RKO (cell line): Measurements from ENCODE around the gene PGGT1B.

Source experiments
- DNase-seq: peaks from one replicate; pipeline ENCODE4 v3.0.0-alpha.2; 2016; ENCODE audit warnings: low spot score

PGGT1B gene

DNA sequence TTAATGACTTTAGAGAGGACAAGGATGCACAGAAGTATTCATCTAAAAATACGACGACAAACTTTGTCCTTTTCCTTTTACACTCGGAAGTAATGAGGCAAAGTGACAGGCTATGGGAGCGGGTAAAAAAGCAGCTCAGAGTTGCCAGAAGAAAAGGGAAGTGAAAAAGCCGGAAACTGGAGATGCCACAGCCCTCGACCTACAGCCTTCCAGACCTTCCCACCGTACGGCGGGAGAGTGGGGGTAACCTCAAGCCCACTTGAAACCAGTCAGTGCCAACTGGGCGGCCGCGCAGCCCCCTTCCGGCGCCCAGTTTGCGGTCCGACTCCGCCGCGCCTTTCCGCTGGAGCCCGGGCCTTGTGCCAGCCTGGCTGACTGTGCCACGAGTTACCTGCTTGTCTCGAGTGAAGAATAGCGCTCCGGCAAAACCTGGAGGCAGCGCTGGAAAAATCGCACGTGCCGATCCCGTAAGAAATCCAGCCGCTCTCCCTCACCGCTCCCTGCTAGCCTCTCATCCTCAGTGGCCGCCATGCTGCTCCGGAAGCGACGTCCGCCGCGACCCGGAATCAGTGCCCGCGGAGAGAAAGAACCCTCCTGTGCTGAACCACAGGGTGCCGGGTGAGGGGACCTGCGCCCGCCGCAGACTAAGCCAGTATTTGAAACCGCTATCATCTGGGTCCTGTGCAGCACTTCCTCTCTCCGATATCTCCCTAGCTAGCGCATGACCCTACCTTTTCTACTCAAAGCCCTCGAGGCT, at the start of gene PGGT1B:
Gene PGGT1B (minus strand): TSS at position 557 of the 757 bp plus-strand sequence. CDS start 26 bp downstream, at position 531.
- DNase-seq = peak; percentile 76

DNA sequence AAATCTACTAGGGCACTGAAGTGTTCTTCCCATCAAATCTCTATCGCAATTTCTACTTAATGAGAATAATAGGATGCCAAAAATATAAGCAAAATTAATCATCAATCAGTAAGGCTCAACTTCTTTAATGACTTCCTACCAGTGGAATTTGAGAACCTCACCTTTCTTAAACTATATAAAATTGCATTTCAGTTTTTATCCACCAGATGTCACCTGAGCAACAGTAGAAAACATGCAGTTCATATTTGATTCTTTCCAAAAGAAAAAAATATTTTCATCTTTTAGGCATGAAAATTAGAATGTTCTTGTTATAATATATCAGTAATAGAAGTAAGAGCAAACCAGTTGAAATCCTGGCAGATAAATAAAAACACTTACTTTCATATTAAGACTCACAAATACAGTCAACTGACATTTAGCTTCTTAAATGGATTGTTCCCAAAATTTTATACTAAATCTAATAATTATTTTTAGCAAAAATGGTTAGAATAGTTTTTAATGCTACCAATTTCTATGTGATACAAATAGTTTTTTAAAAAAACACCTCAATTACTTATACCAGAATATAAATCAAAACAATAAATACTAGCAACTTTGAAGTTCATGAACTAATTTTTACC, 47.2 kb upstream of the PGGT1B start:
- peak; percentile 78 for DNase-seq

DNA sequence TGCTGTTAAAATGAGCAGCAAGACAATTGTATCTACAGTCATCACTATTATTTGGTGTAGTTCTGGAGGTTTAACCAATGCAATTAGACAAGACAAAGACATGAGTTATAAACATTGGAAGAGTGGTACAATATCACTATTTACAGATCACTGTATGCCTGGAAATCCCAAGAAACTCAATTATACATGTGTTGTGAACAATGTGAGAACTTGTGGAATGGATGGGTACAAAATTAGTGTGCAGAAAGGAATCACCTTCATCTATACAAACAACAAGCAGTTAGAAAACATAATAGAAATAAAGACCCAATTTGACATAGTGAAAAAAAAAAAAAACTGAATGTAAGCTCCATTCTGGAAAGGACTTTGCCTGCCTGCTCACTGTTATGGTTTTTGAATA, 46.1 kb upstream of the PGGT1B start:
- DNase-seq = no peak

DNA sequence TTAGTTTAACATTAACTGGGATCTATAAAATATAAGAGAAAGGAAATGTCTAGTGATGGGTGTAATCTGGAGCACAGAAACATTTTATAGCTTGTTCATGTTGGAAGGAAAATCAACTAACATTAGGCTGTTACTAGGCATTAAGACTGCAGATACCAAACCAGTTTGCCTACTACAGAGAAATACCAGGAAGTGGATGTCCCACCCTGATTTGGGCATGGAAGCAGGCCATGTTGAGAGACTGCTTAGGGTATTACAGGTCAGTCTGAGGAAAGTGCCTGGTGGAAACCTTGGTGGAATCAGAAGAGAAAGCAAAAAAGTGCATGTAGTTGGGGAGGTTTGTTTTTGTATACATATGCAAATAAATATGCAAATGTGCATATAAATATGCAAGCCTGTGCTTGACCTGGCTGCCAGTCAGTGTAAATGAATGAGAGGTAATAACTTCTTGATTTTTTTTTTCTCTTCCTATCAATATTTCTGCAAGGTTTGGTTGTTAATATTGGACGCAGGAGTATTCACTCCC, 43.4 kb upstream of the PGGT1B start:
- DNase-seq = no peak

DNA sequence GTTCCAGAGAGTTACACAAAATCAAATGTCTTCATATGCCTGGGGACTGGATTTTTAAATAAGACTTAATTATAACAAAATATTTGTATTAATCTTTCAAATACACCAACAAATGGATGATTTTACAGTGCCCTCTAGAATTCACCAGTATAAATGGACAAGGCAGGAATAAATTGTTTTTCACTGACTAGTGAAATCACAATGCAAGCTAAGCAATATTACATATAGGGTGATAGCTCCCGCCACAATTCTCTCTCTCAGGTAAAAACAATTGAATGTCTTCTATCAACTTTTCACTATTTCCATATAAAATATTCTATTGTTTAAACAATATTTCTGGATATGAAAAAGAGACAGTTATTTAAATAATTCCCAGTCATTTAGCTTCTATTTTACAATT, 41.8 kb upstream of the PGGT1B start:
- DNase-seq = no peak

DNA sequence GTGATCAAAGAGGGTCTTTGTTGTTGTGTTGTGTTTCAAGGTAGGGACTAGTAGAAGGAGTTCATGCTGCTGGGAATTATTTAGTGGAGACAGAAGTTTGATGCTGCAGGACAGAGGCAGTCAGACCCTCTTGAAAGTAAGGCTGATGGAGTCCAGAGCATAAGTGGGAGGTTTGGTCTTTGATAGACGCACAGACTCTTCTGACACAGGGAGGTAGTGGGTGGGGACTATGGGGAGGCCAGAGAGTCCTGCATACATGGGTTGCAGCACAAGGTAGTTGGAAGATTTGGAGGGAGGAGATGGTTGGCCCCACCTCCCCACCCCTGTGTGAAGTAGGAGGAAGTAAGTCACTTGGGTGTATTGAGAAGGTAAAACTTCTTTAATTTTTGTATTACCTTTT, 36.1 kb upstream of the PGGT1B start:
- DNase-seq = no peak

DNA sequence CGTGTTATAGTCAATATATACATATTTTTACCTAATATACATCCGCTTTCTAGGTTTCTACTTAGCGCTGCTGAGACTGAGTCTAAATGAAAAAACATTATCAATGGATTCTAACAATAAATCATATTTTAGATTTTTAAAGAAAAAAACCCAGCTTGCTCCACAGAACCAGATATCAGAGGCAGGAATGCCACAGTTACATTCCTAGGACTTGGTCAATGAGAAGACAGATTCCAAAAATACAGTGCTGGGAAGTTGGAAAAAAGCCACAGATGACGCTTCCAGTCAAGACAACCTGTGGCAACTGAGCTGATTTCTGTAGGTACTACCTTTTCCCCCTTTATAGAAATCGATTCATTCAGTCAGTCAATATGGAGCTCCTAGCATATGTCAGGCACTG, 34.4 kb upstream of the PGGT1B start:
- no peak for DNase-seq

DNA sequence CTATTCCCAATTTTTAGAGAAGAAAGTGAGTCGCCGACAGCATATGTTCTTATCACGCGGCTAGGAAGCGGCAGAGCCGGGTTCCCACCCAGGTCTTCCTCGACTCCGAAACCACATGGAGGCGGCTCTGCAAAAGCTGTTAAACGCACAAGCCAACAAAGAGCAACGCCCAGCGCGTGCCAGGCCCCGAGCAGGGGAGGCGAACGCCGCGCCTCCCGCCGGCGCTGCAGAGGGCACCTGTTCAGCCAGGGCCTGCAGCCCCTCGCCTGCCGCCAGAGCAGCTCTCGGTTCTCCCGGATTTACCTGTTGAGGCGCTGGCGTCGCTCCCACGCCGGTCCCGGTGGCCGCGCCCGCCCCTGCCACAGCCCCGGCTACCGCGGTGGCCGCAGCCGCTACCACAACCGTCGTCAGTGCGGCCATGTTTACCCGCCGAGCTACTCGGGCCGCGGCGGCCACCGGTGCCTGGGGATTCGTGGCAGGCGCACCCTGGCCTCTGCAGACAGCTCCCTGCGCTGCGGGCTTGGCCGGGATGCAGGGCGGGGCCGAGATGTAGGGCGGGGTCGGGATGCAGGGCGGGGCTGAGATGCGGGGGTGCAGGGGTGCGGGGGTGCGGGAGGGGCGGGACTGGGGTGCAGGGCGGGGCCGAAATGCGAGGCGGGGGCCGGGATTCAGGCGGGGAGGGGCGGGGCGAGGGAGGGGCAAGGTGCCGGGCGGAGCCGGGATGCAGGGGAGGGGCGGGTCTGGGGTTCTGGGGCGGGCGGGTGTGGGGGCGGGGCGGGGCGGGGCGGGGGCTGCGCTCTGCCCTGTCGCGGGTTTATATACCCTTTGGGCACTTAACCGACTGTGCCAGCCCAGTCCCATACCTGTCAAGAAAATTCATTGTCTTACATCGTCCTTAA, 33.7 kb upstream of the PGGT1B start, which contains the start of gene CCDC112:
Gene CCDC112 (minus strand): TSS at position 531 of the 899 bp plus-strand sequence. CDS start 111 bp downstream, at position 420.
- DNase-seq = peak; percentile 78

DNA sequence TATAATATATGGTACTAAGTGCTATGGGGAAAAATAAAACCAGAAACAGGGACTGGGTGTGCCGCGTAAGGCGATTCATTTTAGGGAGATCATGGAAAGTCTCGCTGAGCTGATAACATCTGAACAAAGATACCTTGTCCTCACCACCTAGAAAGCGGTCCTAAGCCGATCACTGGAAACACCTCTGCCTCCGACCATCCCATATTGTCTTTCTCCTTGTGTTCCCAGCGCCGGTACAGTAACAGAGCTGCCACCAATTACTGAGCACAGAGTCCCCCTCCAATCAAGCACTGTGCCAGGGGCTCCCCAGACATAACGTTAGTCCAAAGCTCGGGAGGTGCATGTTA, 33.1 kb upstream of the PGGT1B start:
- no peak for DNase-seq

DNA sequence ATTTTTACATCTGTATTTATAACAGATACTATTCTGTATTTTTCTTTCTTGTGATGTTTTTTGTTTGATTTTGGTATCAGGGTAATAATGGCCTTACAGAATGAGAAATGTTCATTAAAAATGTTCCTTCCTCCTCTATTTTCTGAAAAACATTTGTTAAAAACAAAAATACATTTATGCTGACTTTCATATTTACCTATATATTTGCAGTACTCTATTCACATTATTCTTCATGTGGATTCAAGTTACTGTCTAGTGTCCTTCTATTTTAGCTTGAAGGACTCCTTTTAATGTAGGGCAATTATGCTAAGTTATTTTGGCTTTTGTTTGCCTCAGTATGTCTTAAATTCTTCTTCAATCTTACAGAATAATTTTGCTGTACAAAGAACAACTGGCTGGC, 28.7 kb upstream of the PGGT1B start:
- DNase-seq = no peak

DNA sequence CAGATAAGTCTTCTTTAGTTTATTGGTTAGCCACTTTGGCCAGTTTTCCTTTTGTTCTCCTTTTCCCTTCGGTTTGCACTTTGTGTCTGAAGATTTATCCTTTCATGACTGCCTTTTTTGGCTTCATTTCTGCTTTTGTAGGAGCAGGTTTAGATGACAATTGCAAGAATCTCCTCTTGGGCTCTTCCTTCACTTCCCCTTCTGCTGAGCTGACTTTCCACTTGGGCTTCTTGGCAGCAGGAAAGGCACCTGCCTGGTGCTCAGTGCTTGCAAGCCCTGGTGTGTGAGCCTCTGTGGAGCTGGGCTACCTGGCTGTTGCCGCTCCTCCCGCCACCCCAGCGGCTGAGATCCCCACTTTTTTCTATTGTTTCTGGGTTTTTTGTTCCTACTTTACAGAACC, 26.4 kb upstream of the PGGT1B start:
- no peak for DNase-seq

DNA sequence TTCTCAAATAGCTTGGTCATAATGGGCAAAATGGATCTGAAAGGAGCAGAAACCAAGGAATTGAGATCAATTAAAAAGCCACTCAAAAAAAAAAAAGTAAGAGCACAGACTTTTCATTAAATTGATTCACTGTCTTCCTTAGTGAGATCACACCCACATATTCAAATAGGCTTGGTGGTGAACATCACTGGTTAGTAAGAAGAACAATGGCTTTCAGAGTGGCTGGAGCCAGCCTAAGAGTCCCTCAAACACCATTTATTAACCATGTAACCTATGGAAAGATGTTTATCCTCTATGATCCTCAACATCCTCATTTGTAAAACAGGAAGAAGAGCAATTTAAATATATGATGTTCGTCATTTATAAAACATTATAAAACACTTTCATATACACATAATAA, 21.3 kb upstream of the PGGT1B start:
- no peak for DNase-seq

DNA sequence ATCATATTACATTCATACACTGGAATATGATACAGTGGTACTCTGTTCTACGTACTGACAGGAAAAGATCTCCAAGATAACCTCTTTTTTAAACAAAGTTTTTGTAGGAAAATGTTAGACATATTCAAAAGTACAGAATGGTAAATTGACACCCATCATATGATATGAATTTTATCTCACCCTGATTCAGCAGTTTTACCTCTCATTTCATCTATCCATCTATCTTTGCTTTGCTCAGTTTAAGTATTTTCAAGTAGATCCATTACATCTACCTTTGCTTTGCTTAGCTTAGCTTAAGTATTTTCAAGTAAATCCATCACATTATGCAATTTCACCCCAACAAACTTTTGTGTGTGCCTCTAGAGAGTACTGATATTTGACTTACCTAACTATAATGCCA, 19.5 kb upstream of the PGGT1B start:
- DNase-seq = no peak

DNA sequence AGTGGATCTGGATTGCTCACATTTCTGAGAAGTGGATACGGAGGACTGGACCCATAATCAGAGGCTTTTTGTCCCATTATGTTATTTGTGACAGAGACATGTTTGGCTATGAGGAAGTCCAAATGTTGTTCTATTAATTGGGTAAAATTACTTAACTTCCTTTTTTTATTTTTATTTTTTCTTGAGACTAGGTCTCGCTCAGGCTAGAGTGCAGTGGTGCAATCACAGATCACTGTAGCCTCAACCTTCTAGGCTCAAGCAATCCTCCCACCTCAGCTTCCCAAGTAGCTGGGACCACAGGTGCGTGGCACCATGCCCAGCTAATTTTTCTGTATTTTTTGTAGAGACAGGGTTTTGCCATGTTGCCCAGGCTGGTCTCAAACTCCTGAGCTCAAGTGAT, 11.9 kb upstream of the PGGT1B start:
- no peak for DNase-seq

DNA sequence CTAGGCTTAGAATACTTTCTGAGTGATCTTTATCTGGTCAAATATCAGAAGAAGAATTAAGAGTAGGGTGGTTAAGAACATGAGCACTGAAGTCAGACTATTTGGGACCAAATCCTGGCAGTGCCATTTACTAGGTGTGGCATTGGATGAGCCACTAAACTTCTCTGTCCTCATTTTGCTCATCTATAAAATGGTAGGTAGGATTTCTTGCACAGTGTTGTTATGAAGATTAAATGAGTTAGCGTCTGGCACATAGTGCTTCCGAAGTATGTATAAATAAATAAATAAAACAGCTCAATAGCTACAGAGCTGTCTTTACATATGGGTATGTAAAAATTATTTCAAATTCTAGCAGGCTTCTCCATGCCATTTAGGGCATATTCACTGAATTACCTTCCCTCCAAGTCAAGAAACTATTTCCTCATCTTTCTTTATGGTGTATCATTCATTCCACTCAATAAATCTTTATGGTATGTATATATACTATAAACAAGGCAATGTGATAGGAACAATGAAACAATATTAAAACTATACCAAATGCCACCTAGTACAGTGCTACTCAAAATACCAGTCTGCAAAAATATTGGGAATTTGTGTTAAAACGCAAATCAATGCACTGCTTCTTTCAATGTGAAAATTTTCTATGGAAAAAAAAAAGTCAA, 9.8 kb upstream of the PGGT1B start:
- DNase-seq = no peak

DNA sequence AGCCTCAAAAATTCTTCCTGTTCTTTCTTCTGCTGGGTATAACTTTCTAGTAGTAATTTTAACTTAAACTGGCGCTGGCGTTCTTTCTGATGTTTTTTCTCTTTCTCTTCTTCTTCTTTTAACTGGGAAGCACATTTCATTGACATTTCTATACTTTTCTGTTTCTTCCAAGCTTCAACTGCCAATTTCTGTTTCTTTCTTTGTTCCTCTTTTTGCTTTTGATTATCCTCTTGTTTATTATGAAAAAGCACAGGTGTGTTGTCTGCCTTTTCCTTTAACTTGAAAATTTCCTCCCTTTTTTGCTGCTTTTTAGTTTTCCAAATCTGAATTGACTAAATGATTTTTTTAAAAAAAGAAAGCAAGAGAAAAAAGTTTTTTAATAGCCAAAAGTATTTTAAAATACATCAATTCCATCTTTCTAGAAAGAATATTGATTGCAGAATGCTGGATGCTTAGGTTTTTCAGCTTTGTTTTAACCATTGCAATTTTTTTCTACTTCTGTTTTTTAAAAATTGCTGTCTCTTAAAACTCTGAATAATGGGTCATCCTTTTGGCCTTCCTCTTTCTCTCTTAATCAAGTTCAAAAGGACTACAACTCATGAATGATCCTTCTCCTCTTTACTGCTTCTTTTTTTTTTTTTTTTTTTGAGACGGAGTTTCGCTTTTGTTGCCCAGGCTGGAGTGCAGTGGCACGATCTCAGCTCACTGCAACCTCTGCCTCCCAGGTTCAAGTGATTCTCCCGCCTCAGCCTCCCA, 8.8 kb upstream of the PGGT1B start:
- no peak for DNase-seq

DNA sequence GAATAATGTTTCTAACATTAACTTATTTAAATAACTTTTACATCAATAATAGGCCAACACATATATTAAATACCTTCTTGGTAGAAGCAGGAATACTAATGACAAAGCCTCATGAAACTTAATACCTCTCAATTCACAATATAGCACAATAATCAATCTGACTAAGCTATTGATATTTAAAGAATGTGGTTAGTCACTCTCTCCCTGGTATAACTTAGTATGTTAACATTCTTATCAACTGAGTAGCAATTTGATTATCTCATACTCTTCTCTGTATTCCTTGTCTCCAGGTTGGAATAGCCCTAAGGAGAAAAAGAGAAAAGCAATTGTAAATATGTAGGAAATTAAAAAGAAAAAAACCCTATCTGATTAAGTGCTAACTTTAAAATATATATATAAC, 4.9 kb upstream of the PGGT1B start:
- DNase-seq = peak; percentile 32

DNA sequence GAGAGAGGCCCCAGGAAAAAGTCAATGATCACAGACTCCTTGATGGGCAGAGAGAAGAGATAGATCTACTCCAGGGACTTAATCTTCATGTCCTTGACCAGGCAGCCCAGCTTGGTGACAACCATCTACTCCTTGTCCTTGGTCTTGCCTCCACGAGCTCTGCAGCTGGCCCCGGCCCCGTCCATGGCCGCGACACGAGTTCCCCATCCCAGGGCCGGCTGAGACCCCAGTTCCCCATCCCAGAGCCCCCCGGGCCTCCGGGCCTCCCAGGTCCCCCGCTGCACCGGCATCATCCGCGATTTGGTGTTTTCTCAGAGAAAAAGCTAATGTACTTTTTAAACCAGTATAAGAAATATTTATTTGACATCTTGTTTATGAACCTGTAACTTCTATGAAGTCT, 2.5 kb upstream of the PGGT1B start:
- no peak for DNase-seq

DNA sequence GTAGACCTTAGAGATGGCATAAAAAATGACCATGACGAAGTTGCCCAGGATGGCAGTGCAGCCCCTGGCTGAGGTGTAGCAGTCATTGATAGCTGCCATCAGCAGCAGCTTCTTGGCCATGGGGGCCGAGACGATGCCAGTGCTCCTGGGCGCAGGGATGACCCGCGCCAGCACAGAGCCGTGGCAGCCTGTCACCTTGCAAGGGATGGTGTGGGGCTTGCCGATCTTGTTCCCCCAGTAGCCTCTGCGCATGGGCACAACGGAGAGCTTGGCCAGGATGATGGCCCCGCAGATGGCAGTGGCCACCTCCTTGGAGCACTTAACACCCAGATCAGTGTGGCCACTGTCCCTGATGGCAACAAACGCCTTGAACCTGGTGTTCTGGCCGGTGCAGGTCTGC, 2.1 kb upstream of the PGGT1B start:
- no peak for DNase-seq

DNA sequence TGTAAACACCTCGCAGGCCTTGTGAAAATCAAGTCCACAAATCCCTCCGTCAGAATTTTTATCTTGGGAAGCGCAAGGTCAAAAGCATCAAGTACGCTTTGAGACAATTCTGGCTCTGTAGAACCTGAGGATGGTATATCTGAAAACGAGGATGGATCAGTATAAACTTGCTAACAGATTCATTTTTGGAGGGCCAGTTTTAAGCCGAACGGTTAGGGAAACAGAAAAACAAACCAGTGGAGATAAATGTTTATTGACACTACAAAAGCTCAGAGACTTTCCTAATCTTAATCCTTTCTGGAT, 352 bp upstream of the PGGT1B start:
- DNase-seq = peak; percentile 5

DNA sequence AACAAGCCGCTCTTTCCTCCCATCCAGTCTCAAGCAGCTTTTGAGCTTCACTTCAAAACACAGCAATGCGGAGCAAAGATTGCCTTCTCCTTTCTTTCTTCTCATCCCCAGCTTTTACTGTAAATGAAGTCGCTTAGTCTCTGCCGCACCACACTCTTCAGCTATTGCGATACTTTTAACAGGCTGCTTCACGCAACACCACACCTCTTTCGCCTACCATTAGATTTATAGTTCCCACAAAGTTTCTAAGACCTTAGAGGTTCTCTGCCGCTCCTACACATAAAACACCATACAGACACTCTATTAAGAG, 711 bp downstream of the PGGT1B start:
- peak; percentile 56 for DNase-seq

DNA sequence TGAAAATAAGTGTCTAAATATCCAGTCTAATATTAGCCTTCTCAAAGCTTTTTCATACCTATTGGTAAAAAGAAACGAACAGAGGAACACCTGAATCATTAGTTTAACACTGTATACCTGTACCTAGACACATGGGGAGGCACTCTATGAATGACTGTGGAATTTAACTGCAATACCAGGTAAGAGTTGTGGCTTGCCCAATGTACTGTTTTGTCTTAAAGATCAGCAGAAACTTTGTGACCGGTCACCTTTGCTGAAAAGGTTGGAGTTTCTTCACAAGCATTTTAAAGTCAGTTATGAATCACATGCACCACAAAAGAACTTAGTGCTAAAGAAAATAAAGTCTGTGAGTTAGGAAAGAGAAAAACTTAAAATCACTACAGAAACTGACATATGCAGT, 2.4 kb downstream of the PGGT1B start:
- DNase-seq = no peak
